Esophagus (tissue), 2 donors: ENCODE measurements around the gene TMED6. TPM values are rescaled to one million over a fixed set of nuclear protein-coding genes. Genes with fewer than 3 reads are reported as not detected.

Experiments used
- H3K27ac ChIP-seq, 2 donors: one replicate each; pipeline ENCODE4 v1.5.1; 2013; ENCODE audit warnings: low read depth in 2 of 2, mild to moderate bottlenecking in 2 of 2, inconsistent platforms in 1 of 2, low read length in 1 of 2, moderate library complexity in 1 of 2
- H3K27me3 ChIP-seq, 2 donors: one replicate each; pipeline ENCODE4 v1.6.1; 2013; ENCODE audit warnings: low read length in 2 of 2, control low read depth in 1 of 2, mild to moderate bottlenecking in 1 of 2; ENCODE audit not compliant: insufficient read depth in 2 of 2, control insufficient read depth in 1 of 2
- H3K36me3 ChIP-seq, 2 donors: one replicate each; pipeline ENCODE4 v1.6.1; 2013; ENCODE audit warnings: low read length in 1 of 2; ENCODE audit not compliant: control insufficient read depth in 2 of 2, insufficient read depth in 2 of 2
- H3K4me1 ChIP-seq, 2 donors: one replicate each; pipeline ENCODE4 v1.6.1; 2013; ENCODE audit warnings: low read length in 1 of 2; ENCODE audit not compliant: control insufficient read depth in 2 of 2, insufficient read depth in 2 of 2
- H3K4me3 ChIP-seq, 2 donors: one replicate each; pipeline ENCODE4 v1.5.1; 2013; ENCODE audit warnings: low read length in 2 of 2, mild to moderate bottlenecking in 2 of 2, low read depth in 1 of 2, moderate library complexity in 1 of 2
- H3K9me3 ChIP-seq, 2 donors: one replicate each; pipeline ENCODE4 v1.6.1; 2013; ENCODE audit warnings: mild to moderate bottlenecking in 2 of 2, low read depth in 1 of 2, low read length in 1 of 2, moderate library complexity in 1 of 2; ENCODE audit not compliant: control insufficient read depth in 2 of 2, insufficient read depth in 1 of 2
- WGBS, 2 donors: extraction: QIAGEN DNeasy Blood & Tissue Kit; methylation state at CpG; one replicate each; pipeline ENCODE4 v1.1.7; 2013; 5-methylcytosine and 5-hydroxymethylcytosine counted together
- polyA plus RNA-seq, 2 donors: library from polyadenylated mRNA; stranded (reverse); fragments of 200-250 nt; gene quantifications; one replicate each; pipeline ENCODE4 v1.2.3, GENCODE V29; 2013
- donor health status: healthy with polysubstance abuse.
- donor health status: Bipolar disorder and iron deficiency.

TMED6 gene
- polyA plus RNA-seq, 2 donors: 0.33 TPM; not detected in 1

DNA sequence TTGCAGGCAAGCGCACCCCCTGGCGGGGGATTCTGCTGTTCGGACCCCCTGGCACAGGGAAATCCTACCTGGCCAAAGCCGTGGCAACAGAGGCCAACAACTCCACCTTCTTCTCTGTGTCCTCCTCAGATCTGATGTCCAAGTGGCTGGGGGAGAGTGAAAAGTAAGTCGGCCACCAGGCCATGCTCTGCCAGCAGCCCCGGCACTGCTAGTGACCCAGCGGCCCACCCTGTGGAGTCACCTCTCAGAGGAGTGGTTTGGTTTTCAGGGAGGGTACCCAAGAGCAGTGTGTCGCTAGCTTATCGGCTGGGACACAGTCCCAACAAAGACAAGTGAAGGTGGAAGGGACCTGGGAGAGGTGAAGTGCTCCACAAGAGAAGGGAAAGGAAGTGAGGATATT lies 32.2 kb downstream of the TMED6 start:
- no peaks in the 10 kb centered on the region for H3K9me3 ChIP-seq
- no peak overlapping the region for H3K4me3 ChIP-seq
- peaks cover 33 to 73% of the 10 kb centered on the region in 2 donors for H3K36me3 ChIP-seq
- 88 to 91% methylated on average over 9 of the region's 9 CpGs for WGBS, 2 donors
- no peaks in the 10 kb centered on the region for H3K4me1 ChIP-seq
- H3K27me3 ChIP-seq: no peaks in the 10 kb centered on the region
- H3K27ac ChIP-seq: no peak overlapping the region

DNA sequence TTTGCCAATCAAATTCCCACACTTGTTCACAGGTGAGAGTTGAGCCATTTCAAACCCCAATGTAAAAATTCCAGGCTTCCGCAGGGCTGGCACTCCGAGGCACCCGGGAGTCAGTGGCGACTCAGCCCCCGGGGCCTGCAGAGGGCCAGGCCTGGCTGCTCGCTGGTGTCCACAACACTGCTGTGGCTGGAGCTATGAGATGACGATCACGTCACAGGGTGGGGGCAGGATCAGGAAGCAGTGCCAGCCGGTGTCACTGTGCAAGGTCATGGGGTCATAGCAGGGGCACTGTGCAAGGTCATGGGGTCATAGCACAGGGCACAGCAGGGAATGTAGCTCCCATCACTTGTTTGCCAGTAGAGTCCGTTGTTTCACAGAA lies 32.7 kb downstream of the TMED6 start:
- Histone ChIP-seq H3K27me3 (no peaks in the 10 kb centered on the region), H3K4me1 (no peaks in the 10 kb centered on the region), H3K9me3 (no peaks in the 10 kb centered on the region), H3K36me3 (peaks cover 31 to 72% of the 10 kb centered on the region in 2 donors), H3K27ac (no peak overlapping the region), H3K4me3 (no peak overlapping the region)
- WGBS, 2 donors: 74 to 82% methylated on average over 10 of the region's 10 CpGs

DNA sequence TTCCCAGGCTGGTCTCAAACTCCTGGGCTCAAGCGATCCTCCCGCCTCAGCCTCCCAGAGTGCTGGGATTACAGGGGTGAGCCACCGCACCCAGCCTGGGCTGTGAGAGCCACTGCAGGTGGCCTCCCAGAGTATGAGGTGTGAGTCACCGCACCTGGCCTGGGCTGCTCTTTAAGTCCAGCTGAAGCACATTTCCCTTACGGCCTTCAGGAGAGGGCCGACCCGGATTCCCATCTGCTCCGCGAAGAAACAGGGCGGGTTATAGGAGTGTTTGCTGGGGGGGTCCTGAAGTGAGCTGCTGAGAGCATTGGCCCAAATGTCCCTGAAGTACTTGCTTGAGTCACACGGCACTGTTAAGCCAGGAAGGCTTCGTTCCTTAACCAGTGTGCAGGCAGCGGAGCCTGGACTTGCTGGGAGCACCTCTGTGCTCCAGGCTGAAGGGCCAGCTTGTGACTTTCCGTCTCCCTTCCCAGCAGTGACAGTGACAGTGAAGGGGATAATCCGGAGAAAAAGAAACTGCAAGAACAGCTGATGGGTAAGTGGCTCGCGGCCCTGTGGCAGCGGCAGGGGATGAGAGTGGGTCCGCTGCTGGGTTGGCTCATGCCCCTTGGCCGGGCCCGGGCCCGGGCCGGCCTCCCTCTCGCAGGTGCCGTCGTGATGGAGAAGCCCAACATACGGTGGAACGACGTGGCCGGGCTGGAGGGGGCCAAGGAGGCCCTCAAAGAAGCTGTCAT lies 33.2 kb downstream of the TMED6 start:
- Histone ChIP-seq H3K4me1 (no peaks in the 10 kb centered on the region), H3K4me3 (no peak overlapping the region), H3K27ac (no peak overlapping the region), H3K9me3 (no peaks in the 10 kb centered on the region), H3K36me3 (peaks cover 31 to 70% of the 10 kb centered on the region in 2 donors), H3K27me3 (no peaks in the 10 kb centered on the region)
- WGBS, 2 donors: 92 to 93% methylated on average over 30 of the region's 30 CpGs

DNA sequence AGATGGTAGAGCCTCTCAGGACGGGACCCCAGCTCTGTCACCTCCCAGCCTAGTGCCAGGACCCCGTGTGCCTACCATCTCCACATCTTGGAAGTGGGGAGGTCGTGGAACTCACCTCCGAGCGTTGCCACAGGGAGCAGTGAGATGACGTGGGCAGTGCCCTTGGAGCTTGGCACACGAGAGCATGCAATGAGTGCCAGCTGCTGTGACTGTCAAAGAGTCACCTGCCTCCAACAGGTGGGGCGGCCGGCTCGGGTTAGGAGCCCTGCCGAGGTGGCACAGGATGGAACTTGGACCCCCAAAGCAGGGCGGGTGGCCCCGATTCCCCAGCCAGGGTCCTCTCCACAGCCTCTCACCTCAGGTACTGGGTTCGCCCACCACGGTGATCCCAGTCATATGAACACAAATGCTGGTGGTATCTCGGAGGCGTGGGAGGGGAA lies 35.0 kb downstream of the TMED6 start:
- no peak overlapping the region for H3K4me3 ChIP-seq
- peaks cover 31 to 57% of the 10 kb centered on the region in 2 donors for H3K36me3 ChIP-seq
- WGBS, 2 donors: 90 to 91% methylated on average over 17 of the region's 17 CpGs
- no peaks in the 10 kb centered on the region for H3K9me3 ChIP-seq
- no peak overlapping the region for H3K27ac ChIP-seq
- no peaks in the 10 kb centered on the region for H3K27me3 ChIP-seq
- H3K4me1 ChIP-seq: no peaks in the 10 kb centered on the region

DNA sequence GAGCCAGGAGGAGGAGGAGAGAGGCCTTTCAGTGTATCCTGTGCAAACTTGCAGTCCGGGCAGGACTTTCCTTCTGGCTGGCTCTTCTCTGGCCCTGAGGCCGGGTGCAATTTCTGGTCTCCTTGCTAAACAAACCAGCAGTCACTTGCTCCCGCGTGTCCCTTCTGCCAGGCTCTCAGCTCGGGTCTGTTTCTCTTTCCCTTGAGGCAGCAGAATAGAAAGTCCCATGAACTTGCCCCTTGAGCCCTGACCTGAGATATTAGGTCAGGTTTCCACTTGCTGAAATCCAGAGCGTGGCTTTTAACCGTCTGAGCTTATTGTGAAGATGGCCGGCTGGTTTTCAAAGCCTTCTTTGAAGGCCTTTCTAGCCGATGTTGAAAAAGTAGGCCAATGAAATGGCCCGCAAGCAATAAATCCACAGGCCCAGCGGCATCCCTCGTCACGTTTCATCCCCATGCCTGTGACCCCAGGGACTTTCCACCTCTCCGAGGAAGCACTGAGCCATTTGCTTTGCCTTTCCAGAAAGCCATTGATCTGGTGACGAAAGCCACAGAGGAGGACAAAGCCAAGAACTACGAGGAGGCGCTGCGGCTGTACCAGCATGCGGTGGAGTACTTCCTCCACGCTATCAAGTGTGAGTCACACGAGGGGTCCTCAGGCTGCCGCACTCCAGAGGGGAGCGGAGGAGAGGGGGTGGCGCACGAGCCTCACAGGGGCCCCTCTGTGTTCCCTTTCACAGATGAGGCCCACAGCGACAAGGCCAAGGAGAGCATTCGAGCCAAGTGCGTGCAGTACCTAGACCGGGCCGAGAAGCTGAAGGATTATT lies 35.9 kb downstream of the TMED6 start:
- H3K9me3 ChIP-seq: no peaks in the 10 kb centered on the region
- no peak overlapping the region for H3K27ac ChIP-seq
- H3K27me3 ChIP-seq: no peaks in the 10 kb centered on the region
- peaks cover 24 to 49% of the 10 kb centered on the region in 2 donors for H3K36me3 ChIP-seq
- no peaks in the 10 kb centered on the region for H3K4me1 ChIP-seq
- 80 to 87% methylated on average over 30 of the region's 30 CpGs for WGBS, 2 donors
- no peak overlapping the region for H3K4me3 ChIP-seq

DNA sequence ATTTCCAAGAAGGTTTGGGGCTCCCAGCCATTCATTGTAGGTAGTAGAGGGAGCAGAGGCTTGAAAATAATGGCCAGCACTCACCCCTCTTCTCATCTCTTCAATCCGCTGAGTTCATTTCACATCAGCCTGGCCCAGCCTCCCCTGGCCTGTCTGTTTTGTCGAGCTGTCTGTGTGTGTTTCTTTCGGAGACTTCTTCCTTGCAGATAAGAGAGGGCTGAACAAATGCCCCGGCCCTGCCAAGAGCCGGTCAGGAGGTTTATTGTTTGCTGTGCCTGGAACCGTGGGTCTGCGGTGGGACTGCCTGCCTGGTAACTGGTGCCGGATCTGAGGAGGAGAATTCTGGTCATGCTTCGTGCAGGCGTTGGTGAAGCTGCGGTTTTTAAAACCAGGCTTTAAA lies 37.1 kb downstream of the TMED6 start:
- Histone ChIP-seq H3K4me3 (no peak overlapping the region), H3K27ac (no peak overlapping the region), H3K4me1 (peaks cover 0 to 3% of the 10 kb centered on the region in 2 donors), H3K9me3 (no peaks in the 10 kb centered on the region), H3K36me3 (peaks cover 13 to 37% of the 10 kb centered on the region in 2 donors), H3K27me3 (no peaks in the 10 kb centered on the region)
- 81 to 87% methylated on average over 11 of the region's 11 CpGs for WGBS, 2 donors

DNA sequence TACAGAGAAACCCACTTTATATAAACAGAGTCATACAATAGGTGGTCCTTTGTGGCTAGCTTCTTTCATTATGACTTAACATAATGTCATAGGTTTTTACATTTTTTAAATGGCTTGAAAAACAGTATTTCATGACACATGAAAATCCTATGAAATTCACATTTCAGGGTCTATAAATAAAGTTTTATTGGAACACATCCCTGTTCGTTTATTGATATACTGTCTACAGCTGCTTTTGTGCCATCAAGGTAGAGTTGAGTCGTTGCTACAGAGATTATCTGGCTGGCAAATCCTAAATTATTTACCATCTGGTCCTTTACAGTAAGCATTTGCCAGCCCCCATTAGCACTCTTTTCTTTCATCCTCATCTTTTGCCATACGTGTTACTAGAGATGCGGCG lies 38.1 kb downstream of the TMED6 start:
- H3K27me3 ChIP-seq: no peaks in the 10 kb centered on the region
- WGBS, 2 donors: 92% methylated on average over 5 of the region's 5 CpGs
- H3K4me1 ChIP-seq: peaks cover 0 to 3% of the 10 kb centered on the region in 2 donors
- peaks cover 13 to 27% of the 10 kb centered on the region in 2 donors for H3K36me3 ChIP-seq
- H3K27ac ChIP-seq: no peak overlapping the region
- H3K4me3 ChIP-seq: no peak overlapping the region
- no peaks in the 10 kb centered on the region for H3K9me3 ChIP-seq

DNA sequence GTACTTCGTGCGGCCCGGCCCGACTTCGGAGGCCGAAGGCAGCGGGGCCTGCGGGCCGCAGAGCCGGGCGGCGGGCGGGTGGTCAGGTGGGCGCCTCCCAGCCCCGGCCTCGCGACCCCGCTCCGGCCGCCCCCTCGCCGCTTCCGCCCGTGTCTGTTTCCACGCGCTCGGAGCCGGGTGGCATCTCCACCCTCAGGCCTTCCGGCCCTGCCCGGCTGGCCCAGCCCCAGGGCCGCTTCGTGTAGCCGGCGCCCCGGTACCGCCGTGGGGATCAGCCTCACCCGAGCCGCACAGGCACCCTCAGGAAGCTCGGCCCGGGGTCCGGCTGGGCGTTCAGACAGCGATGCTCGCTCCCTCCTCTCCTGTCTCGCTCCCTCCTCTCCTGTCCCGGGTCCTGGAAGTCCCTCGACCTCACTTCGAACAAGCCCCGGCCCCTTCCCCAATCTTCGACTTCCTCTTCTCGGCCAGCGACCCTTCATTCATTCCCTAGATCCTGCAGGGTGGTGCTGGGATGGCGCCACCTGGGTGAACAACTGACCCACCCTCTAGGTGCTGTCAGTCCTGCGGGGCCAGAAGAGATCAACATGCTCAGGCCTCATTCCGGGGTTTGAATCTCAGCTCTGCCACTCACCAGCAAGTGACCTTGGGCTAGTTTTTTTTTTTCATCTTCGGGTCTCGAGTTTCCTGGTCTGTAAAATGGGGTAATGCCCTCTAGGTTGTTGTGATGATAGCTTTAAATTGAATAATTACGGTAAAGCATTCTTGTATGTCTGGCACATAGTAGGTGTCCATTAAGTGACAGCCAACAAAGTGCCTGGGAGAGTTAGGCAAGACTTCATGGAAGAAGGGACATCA lies 39.8 kb downstream of the TMED6 start:
- Histone ChIP-seq H3K27ac (peak overlapping the region; percentile 87 to 95), H3K4me1 (peaks cover 0 to 3% of the 10 kb centered on the region in 2 donors), H3K9me3 (no peaks in the 10 kb centered on the region), H3K36me3 (peaks cover 11 to 19% of the 10 kb centered on the region in 2 donors), H3K27me3 (no peaks in the 10 kb centered on the region), H3K4me3 (peak overlapping the region; percentile 70 to 89)
- WGBS, 2 donors: 1% methylated on average over 52 to 59 of the region's 59 CpGs
